ENCODE results near the gene CACNA1H. TPM values are rescaled to one million over a fixed set of nuclear protein-coding genes. Genes with fewer than 3 reads are reported as not detected.

CACNA1H gene
- total RNA-seq, 1 donor from 2014 or later = 1.3 TPM

- no peak for DNase-seq (ENCODE audit: extremely low read depth, low read depth, low spot score)
These were observed 12.2 kb upstream of the CACNA1H start for GRCh38 chr16:1140582-1141162.

GRCh38 chr16:1141191-1141590 lies 11.7 kb upstream of the CACNA1H start:
- no peak for DNase-seq (ENCODE audit: extremely low read depth, low read depth, low spot score)

GRCh38 chr16:1141716-1142115 lies 11.2 kb upstream of the CACNA1H start:
- DNase-seq (ENCODE audit: extremely low read depth, low read depth, low spot score) = no peak

- DNase-seq (ENCODE audit: extremely low read depth, low read depth, low spot score) = no peak
These were observed 10.0 kb upstream of the CACNA1H start for GRCh38 chr16:1142911-1143310.

GRCh38 chr16:1143761-1144450 lies 9.0 kb upstream of the CACNA1H start:
- DNase-seq (ENCODE audit: extremely low read depth, low read depth, low spot score) = no peak

- DNase-seq (ENCODE audit: extremely low read depth, low read depth, low spot score) = no peak
These were observed 8.2 kb upstream of the CACNA1H start for GRCh38 chr16:1144476-1145382.

GRCh38 chr16:1145383-1146100 lies 7.4 kb upstream of the CACNA1H start:
- DNase-seq (ENCODE audit: extremely low read depth, low read depth, low spot score) = no peak

- DNase-seq (ENCODE audit: extremely low read depth, low read depth, low spot score) = no peak
These were observed 6.5 kb upstream of the CACNA1H start for GRCh38 chr16:1146409-1146808.

GRCh38 chr16:1147027-1147426 lies 5.9 kb upstream of the CACNA1H start:
- no peak for DNase-seq (ENCODE audit: extremely low read depth, low read depth, low spot score)

GRCh38 chr16:1149101-1149636 lies 3.7 kb upstream of the CACNA1H start:
- no peak for DNase-seq (ENCODE audit: extremely low read depth, low read depth, low spot score)

- no peak for DNase-seq (ENCODE audit: extremely low read depth, low read depth, low spot score)
These were observed 2.4 kb upstream of the CACNA1H start for GRCh38 chr16:1150511-1150982.

- no peak for DNase-seq (ENCODE audit: extremely low read depth, low read depth, low spot score)
These were observed 1.3 kb upstream of the CACNA1H start for GRCh38 chr16:1151424-1152122.

GRCh38 chr16:1152123-1152638 lies 725 bp upstream of the CACNA1H start:
- DNase-seq (ENCODE audit: extremely low read depth, low read depth, low spot score) = no peak

- no peak for DNase-seq (ENCODE audit: extremely low read depth, low read depth, low spot score)
These were observed 714 bp downstream of the CACNA1H start for GRCh38 chr16:1153480-1154160.

- DNase-seq (ENCODE audit: extremely low read depth, low read depth, low spot score) = no peak
These were observed 1.5 kb downstream of the CACNA1H start for GRCh38 chr16:1154291-1154886.

GRCh38 chr16:1154887-1155331 lies 2.0 kb downstream of the CACNA1H start:
- no peak for DNase-seq (ENCODE audit: extremely low read depth, low read depth, low spot score)

- no peak for DNase-seq (ENCODE audit: extremely low read depth, low read depth, low spot score)
These were observed 2.6 kb downstream of the CACNA1H start for GRCh38 chr16:1155353-1156054.
